WI38 (cell line): ENCODE results near the gene MAN1A2.

Experiments
- H3K4me3 ChIP-seq: 2 replicates; pipeline ENCODE4 v1.5.1; 2011; ENCODE audit warnings: low read depth, mild to moderate bottlenecking, control low read depth, low read length
- TF ChIP-seq, protein P1 (sequence below): IDR thresholded peaks from 2 replicates; pipeline ENCODE4 v1.5.1; 2012; ENCODE audit warnings: low read depth, mild to moderate bottlenecking, control low read depth, low read length

The MAN1A2 gene

DNA sequence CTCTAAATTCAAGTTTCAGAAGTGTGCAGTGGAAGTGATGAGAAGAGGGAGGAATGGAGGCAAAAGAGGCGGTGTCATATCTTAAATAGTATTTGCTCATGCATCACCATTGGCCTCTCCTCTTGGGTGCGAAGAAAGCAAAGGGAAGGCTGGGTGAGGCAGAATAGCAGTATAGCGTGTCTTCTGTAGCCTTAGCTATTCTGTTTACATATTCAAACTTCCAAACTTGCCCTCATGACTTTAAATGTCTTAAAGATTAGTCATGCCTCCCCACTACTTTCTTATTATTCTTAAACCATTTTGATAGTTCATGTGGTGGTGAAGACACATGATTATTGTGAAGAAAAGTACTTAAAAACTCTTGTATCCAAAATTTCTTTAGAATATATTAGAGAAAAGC lies 134.0 kb downstream of the MAN1A2 start:
- H3K4me3 ChIP-seq = no peak overlapping the region
- TF ChIP-seq, protein P1, sequence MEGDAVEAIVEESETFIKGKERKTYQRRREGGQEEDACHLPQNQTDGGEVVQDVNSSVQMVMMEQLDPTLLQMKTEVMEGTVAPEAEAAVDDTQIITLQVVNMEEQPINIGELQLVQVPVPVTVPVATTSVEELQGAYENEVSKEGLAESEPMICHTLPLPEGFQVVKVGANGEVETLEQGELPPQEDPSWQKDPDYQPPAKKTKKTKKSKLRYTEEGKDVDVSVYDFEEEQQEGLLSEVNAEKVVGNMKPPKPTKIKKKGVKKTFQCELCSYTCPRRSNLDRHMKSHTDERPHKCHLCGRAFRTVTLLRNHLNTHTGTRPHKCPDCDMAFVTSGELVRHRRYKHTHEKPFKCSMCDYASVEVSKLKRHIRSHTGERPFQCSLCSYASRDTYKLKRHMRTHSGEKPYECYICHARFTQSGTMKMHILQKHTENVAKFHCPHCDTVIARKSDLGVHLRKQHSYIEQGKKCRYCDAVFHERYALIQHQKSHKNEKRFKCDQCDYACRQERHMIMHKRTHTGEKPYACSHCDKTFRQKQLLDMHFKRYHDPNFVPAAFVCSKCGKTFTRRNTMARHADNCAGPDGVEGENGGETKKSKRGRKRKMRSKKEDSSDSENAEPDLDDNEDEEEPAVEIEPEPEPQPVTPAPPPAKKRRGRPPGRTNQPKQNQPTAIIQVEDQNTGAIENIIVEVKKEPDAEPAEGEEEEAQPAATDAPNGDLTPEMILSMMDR = no peak

DNA sequence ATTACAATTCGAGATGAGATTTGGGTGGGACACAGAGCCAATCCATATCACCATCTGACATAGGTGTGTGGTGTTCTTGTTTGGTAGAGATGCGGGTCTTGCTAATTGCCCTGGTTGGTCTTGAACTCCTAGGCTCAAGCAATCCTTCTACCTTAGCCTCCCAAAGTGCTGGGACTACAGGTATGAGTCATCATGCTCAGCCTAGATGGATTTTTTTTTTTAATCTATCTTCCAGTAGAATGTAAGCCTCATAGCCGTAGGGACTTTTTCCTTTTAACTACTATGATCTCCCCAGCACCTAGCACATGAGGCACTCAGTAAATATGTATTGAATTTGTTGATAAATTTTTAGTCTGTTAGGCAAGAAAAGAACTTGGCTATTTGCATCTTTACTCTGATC lies 144.0 kb downstream of the MAN1A2 start:
- TF ChIP-seq, protein P1 = no peak
- H3K4me3 ChIP-seq = no peak overlapping the region

DNA sequence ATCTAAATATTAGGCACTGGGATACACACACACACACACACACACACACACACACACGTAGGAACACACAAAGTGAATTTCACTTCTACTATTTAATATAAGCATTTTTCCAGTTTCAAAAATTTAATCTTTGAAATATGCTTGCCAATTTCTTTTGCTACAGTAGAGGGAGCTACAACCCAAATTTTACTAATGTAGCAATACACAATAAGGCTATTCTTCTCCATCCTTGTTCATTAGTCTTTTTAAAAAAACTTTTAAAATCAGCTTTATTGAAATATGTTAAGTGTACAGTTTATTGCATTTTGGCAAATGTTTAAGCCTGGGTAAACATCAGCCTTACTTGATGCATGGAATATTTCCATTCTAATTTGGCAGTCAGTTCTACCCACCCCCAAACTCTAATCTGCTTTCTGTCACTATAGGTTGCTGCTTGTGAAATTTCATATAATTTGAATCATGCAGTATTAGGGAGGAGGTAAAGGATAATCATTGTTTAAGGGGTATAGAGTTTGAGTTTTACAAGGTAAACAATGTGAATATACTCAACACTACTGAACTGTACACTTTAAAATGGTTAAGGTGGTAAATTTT lies 145.6 kb downstream of the MAN1A2 start:
- TF ChIP-seq, protein P1 = no peak
- no peak overlapping the region for H3K4me3 ChIP-seq

- TF ChIP-seq, protein P1 = no peak
- H3K4me3 ChIP-seq = no peak overlapping the region
Measured at GRCh38 chr1:117523111-117523510, 155.9 kb downstream of the MAN1A2 start.

- TF ChIP-seq, protein P1 = no peak
- H3K4me3 ChIP-seq = no peak overlapping the region
Measured at GRCh38 chr1:117527074-117527473, 159.8 kb downstream of the MAN1A2 start.

- no peak overlapping the region for H3K4me3 ChIP-seq
- TF ChIP-seq, protein P1 = no peak
Measured at GRCh38 chr1:117527566-117528102, 160.4 kb downstream of the MAN1A2 start.

DNA sequence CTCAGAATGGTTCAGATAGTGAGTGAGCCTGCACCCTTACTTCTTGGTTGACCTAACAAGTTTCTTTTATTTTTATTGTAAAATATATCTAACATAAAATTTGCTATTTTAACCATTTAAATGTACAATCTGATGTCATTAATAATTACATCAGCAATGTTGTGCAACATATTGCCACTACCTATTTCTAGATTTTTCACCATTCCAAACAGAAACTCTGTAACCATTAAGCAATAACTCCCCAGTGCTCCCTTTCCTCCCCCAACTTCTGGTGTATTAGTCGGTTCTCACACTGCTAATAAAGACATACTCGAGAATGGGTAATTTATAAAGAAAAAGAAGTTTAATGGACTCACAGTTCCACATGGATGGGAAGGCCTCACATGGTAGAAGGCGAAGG lies 162.4 kb downstream of the MAN1A2 start:
- no peak overlapping the region for H3K4me3 ChIP-seq

More for the DNA sequence above, 162.4 kb downstream of the MAN1A2 start:
- TF ChIP-seq, protein P1 = no peak
